NCI-H526 (cell line): Measurements from ENCODE around the gene SLC35A3.
"Not testable (repeated sequence)": the region's sequence is repeated elsewhere in the genome, so short reads cannot be mapped to it uniquely, and the experiment has no call there.

Experiments used
- DNase-seq, 2 experiments: peaks; one replicate each; lab custom pipeline; 2025; lab: John Stamatoyannopoulos, UW

Gene SLC35A3

DNA sequence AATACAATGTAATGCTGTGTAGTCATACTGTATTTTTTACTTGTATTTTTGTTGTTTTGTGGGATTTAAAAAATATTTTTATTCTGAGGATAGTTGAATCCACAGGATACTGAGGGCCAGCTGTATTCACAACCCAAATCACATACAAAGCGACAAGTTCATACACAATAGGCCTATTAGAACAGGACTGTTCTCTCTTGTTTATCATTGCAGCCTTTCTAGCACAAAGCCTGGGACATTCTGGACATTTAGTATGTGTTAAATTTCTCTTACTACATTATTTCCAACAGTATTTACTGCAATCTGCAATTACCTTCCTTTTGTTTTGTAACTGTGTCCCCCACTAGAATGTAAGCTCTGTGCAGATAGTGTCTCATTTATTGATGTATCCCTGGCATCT is 65.4 kb downstream of the SLC35A3 start:
- no peak for DNase-seq

DNA sequence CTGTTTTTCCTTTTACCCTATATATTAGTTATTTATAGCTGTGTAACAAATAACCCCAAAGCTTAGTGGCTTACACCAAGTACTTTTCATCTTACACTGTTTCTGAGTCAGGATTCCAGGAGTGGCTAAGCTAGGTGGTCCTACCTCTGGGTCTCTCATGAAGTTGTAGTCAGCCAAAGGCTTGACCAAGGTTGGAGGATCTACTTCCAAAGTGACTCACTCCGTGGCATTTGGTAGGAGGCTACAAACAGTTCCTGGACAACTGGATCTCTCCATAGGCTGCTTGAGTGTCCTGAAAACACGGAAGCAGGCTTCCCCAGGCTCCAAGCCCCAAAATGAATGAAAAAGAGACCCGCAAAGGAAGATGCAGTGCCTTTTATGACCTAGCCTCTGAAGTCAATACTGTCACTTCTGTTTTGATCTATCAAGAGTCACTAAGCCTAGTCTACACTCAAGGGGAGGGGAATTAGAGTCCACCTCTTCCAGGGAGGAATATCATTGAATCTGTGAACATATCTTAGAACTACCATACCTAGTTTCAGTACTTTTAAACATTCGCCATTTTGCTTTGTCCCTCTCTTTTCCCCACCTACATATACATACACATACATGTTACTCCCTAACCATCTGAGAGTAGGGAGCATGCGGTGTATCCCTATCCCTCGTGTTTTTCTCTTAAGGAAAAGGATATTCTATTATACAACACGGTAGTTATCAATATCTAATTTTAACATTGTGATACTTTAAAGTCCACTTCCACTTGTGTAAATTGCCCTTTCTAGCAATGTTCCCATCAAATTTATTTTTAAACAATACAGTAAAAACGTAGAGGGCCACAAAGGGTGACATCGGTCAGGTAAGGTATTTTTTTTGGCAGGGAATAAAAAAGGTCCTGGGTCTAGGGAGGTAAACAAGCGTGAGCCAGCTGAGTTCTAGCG is 67.2 kb downstream of the SLC35A3 start:
- DNase-seq, result peak; percentile 30 to 43

- no peak for DNase-seq
Observed at GRCh38 chr1:100037656-100037926, 67.8 kb downstream of the SLC35A3 start.

GRCh38 chr1:100037927-100038659 is 68.3 kb downstream of the SLC35A3 start:
- DNase-seq, result peak; percentile 55 to 92

DNA sequence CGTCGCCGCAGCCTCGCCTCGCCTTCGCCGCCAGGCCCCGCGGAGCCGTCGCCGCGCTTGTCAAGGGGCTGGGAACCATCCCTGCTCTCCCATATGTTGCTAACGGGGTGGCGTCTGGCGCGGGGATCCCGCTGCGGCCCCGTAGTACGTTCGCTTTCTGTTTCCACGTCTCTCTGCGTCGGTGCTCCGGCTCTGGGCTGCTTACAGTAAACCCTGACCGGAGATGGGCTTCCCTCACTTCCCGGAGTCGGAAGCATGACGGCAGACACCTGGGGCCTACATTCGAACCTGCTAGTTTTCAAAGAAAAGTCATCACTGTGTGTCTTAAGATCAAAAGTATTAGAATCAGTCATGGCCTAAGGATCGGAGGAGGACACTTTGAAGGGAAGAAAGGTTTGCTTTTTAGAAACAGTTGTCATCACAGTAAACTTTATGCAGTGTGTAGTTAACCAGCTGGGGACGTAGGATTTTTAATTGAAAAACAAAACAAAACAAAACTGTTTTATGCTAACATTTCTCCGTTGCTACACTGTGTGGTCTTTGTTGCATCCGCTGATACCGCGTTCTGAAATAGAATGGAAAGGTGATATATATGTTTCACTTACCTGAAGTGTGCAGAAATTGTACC is 69.0 kb downstream of the SLC35A3 start:
- peak; percentile 45 to 78 for DNase-seq

DNA sequence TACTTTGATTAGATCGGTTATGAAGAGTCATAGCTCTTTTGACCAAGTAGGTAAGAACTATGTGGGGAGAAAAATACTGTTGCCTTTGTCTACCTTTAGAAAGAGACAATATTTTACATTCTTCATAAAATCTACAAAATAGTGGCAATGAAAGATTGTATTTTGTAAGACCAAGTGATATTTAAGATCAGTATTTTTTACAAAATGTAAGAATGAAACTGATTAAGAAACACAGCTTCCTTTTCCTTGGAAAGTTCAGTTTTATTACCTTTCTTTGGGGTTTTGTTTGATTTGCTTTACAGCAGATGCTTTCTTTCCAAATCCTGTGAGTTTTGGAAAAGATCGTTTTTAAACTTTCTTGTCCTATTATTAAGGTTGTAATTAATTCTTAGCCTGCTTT is 69.8 kb downstream of the SLC35A3 start:
- DNase-seq, result no peak

- DNase-seq, result no peak
Observed at GRCh38 chr1:100045206-100045605, 75.4 kb downstream of the SLC35A3 start.

DNA sequence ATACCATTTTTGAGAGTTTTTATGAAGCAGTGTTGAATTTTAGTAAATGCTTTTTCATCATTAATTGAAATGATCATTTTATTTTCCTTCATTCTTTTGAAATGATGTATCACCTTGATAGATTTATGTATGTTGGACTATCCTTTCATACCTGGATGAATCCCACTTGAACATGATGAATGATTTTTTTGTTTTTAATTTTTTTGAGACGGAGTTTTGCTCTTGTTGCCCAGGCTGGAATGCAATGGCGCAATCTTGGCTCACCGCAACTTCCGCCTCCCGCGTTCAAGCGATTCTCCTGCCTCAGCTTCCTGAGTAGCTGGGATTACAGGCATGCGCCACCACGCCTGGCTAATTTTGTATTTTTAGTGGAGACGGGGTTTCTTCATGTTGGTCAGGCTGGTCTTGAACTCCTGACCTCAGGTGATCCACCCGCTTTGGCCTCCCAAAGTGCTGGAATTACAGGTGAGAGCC is 77.5 kb downstream of the SLC35A3 start:
- DNase-seq, result not testable (repeated sequence)

GRCh38 chr1:100050139-100050538 is 80.3 kb downstream of the SLC35A3 start:
- DNase-seq, result no peak

GRCh38 chr1:100051401-100051800 is 81.6 kb downstream of the SLC35A3 start:
- DNase-seq, result no peak

- no peak for DNase-seq
Observed at GRCh38 chr1:100051893-100052292, 82.1 kb downstream of the SLC35A3 start.

DNA sequence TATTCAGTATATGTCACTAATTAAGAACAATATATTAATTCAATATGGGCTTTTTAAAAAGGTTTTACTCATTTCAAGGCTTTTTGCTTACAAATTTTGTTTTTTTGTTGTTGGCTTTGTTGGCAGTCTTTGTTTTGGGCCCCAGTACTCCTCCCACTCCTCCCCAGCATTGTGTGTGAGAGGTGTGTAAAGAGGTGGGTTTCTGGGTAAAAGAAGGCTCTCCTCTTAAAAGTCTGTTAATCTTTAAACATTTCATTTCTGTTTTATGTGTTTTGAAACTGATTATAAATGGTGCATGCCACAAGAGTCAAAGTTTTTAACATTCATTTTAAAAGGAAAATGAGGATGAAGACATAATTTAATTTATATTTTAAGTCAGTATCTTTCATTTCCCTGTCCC is 83.3 kb downstream of the SLC35A3 start:
- DNase-seq, result no peak

GRCh38 chr1:100053727-100054126 is 83.9 kb downstream of the SLC35A3 start:
- DNase-seq, result no peak

- DNase-seq, result no peak
Observed at GRCh38 chr1:100061681-100062080, 91.9 kb downstream of the SLC35A3 start.

- DNase-seq, result no peak
Observed at GRCh38 chr1:100065183-100065968, 95.6 kb downstream of the SLC35A3 start.

DNA sequence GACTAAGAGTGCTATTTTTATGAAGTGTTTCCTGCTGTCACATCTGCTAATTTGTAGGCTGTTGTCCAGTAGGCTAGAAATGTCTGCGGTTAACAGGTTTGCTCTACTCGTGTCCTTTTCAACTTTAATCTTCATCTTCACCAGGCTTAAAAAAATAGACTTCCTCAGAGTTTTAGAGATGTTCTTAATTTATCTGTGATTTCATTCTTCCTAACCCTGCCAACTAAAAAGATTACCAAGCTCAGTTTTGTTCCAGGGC is 96.1 kb downstream of the SLC35A3 start:
- no peak for DNase-seq

- no peak for DNase-seq
Observed at GRCh38 chr1:100070201-100070939, 100.6 kb downstream of the SLC35A3 start.

DNA sequence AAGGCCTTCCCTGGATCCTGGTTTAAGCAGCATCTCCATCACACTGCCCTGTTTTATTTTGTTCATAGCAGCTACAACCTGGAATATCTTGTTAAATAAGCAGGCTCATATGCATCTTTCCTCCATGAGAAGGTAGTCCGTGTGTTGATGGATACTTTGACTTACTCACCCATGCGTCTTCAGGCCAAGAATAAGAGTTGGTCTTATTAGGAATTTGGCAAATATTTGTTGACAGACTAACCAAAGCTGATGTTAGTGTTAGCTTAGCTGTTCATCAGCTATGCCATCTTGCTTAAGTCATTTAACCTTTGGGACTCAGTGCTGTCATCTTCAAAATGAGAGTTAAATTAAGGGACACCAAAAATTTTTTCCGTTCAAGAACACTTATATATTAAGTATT is 103.7 kb downstream of the SLC35A3 start:
- no peak for DNase-seq

DNA sequence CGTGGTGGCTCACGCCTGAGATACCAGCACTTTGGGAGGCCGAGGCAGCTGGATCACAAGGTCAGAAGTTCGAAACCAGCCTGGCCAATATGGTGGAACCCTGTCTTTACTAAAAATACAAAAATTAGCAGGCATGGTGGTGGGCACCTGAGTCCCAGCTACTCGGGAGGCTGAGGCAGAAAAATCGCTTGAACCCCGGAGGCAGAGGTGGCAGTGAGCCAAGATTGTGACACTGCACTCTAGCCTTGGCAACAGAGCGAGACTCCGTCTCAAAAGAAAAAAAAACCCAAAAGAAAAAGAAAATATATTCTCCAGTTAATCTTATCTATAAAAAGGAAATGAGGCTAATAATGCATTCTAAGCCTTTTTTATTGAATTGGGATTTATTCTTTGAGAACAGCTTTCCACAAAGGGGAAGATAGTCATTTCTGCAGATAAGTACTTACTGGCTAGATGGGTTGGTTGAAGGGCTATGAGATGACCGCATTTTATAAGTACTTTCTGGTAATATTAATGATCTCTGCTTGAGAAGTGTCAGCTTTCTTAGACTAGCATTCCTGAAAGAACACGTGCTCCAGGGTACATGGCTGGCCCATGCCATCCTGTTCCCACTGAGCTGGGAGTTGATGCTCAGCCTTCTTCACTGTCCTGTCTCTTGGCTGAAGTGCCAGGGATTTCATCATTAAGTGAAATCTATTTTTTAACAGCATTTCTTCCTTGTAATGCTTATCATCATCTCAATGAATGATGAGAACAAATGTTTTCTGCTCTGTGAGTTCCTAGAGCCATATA is 105.0 kb downstream of the SLC35A3 start:
- DNase-seq, result no peak

- DNase-seq, result no peak
Observed at GRCh38 chr1:100075773-100076172, 106.0 kb downstream of the SLC35A3 start.

DNA sequence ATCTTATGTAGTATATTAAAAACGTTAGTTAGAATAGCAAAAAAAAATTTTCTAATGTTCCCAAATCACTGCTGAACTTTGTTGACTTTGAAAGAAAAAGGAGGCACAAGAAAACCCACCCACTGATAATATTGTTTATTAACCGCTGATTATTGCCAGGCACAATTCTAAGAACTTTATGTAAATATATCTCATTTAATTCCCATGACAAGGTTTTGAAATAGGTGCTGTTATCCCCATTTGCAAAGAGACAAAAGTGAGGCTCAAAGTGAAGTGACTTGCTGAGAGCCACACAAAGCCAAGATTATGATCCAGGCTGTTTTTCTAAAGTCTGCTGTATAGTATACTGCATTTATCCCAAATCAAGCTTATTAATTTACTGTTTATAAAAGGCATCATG is 106.5 kb downstream of the SLC35A3 start:
- DNase-seq, result no peak
